AG20443 (cell line): Measurements from ENCODE around the gene LTBP1.

Experiments used
- DNase-seq: peaks from one replicate; pipeline ENCODE4 v3.0.0; 2012; ENCODE audit warnings: low spot score, mixed read lengths

The LTBP1 gene

DNA sequence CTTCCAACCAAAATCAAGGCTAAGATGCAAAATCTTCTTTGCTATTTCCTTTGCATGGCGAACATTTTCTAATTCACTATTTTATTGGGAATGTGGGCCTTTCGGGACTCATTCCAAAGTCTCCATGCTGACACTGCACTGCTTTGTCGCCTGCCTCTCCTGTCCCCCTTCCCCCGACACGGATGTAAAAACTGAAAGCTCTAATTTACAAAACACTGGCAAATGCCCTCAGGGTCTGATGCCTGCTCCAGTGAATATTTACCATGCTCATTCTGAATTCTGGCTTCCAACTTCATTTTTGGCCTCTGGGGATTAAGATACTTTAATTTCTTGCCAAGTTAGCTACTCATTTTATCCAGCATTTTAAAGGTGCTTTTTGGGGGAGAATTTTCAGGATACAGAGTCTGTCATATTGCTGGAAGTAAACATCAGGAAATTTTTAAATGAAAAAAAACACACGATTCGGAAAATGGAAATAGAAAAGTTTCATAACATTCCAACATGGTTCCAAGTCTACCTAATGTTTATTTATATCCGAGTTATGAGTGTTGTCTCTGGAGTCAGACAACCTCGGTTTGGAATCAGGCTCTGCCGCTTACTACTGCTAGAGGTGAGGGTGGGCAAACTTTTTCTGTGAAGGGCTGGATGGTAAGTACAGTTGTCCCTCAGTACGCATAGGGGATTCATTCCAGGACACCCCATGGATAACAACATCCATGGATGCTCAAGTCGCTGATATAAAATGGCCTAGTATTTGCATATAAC is 14.6 kb upstream of the LTBP1 start:
- DNase-seq: no peak

DNA sequence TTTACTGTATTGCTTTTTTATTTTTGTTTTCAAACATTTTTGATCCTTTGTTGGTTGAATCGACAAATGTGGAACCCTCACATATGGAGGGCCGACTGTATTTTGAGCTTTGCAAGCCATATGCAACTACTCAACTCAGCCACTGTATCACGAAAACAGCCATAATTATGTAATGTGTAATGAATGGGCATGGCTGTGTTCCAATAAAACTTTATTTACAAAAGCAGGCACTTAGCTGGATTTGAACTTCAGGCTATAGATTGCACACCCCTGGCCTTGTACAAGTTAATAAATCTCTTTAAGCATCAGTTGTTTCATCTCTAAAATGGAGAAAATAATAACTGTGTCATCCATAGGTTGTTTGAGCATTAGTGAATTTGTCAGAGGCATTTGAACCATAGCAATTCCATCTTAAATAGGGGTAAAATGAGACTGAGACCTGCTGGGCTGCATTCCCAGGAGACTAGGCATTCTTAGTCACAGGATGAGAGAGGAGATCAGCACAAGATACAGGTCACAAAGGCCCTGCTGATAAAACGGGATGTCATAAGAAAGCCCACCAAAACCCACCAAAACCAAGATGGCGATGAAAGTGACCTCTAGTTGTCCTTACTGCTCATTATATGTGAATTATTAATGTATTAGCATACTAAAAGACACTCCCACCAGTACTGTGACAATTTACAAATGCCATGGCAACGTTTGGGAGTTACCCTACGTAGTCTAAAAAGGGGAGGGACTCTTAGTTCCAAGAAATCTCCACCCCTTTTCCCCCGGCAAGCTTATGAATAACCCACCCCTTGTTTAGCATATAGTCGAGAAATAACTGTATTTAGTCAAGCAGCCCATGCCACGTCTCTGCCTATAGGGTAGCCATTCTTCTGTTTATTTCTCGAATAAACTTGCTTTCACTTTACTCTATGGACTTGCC is 13.7 kb upstream of the LTBP1 start:
- no peak for DNase-seq

DNA sequence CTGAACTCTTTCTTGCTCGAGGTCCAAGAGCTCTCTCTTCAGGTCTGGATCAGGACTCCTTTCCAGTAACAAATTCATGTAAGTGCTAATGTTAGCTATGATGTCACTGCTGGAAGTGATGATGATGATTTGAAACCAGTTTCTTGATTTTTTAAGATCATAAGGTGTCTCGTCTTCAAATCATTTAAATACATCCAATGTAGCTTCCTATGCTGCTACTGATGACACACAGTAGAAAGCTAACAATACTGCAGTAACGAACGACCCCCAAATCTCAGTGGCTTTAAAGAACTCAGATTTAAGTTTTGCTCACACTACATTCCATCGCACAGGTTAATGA is 13.0 kb upstream of the LTBP1 start:
- no peak for DNase-seq

GRCh38 chr2:32937602-32938448 is 8.9 kb upstream of the LTBP1 start:
- DNase-seq: no peak

GRCh38 chr2:32938934-32939333 is 7.8 kb upstream of the LTBP1 start:
- no peak for DNase-seq

- DNase-seq: no peak
Measured at GRCh38 chr2:32940316-32940997, 6.3 kb upstream of the LTBP1 start.

DNA sequence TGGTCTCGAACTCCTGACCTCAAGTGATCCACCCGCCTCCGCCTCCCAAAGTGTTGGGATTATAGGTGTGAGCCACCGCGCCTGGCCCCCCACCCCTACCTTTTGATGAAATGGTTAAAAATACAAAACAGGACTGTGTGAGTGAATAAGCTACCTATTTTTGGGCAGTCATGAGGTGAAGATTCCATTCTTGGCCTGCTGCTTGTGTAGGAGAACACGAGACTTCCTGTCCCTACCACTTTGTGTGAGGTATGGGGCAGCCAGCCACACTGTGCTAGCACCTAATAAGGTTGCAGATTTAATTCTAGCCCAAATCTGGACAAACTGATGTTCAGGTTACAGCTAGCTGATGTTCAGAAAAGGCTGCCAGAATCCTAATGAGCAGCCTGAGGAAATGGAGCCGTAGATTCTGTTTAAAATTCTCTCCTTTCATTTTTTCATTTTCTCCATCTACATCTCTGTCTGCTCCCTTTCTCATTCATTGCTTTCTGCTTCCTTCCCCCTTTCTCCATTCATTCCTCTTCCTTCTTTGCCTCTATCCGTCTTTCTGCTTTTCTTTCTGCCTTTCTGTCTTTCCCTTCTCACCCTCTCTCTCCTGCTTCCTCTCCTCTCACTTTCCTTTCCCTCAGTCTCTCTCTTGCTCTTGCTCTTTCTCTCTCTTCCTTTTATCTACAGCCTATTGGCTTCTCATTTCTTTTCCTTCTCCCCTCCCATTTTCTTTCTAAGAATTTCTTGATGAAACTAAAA is 4.6 kb upstream of the LTBP1 start:
- no peak for DNase-seq

GRCh38 chr2:32942793-32943485 is 3.8 kb upstream of the LTBP1 start:
- DNase-seq: no peak

DNA sequence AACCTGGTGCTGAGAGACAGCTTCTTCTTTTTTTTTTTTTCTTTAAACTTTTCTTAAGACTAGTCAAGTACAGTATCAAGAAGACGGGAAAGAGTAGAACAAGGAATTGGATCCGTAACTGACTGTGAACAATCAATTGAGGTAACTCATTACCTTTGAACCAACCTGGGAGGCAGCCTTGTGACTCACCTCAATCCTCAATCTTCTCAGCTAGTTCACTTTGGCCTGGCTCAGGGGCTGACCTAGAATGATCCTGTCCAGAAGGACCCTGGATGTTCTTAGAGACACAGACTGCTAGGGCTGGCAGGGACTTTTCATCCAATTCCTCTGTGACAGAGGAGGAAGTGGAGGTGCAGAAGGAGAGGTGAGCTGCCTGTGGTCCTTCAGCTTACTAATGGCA is 1.5 kb upstream of the LTBP1 start:
- no peak for DNase-seq

DNA sequence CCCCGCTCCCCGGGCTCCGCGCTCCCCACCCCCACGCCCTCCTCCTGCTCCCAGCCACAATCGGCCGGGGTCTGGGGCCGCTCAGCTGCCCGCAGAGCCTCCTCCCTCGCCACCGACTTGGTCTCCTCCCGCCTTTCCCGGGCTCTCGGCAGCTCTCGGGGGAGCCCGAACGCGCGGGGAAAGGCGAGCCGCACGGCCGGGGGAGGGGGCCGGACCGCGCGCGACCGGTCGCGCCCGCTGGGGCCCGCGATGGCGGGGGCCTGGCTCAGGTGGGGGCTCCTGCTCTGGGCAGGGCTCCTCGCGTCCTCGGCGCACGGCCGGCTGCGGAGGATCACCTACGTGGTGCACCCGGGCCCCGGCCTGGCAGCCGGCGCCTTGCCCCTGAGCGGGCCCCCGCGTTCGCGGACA is 327 bp downstream of the LTBP1 start:
- DNase-seq: peak; percentile 49

DNA sequence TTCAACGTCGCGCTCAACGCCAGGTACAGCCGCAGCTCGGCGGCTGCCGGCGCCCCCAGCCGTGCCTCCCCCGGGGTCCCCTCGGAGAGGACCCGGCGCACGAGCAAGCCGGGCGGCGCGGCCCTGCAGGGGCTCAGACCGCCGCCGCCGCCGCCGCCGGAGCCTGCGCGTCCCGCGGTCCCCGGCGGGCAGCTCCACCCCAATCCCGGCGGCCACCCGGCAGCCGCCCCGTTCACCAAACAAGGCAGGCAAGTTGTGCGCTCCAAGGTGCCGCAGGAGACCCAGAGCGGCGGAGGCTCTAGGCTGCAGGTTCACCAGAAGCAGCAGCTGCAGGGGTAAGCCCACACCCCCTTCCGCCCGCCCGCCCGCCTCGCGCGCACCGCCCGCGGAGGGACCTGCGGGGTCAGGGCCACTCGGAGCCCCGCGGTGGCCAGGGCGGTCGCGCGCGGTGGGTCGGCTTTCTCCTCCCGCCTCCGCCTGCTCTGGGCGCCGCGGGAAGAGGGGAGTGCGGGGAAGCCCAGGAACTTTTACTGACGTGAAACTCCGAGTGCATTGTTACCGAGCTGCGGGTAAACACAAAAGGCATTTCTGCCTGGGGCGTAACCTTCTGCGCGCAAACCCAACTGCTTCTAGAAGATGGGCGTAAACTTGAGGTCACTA is 861 bp downstream of the LTBP1 start:
- peak; percentile 69 for DNase-seq

- DNase-seq: no peak
Measured at GRCh38 chr2:32948266-32948665, 1.5 kb downstream of the LTBP1 start.

- DNase-seq: no peak
Measured at GRCh38 chr2:32949260-32949659, 2.5 kb downstream of the LTBP1 start.

DNA sequence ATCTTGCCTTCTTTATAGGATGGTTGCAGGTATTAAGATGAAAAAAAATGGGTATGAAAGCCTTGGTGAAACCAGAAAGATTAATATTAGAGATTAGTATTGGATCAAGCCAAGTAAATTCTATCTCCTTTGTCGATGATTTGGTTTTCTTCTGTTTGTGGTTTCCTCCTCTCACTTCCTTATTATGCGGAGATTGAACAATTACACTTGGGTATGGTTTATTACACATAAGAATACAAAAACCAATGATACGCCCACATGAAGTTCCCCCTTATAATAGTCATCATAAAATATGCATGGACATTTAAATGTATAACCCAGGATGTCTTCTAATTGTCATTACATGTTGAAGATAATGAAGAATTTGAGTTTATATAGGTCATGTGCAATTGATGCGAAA is 4.9 kb downstream of the LTBP1 start:
- no peak for DNase-seq

DNA sequence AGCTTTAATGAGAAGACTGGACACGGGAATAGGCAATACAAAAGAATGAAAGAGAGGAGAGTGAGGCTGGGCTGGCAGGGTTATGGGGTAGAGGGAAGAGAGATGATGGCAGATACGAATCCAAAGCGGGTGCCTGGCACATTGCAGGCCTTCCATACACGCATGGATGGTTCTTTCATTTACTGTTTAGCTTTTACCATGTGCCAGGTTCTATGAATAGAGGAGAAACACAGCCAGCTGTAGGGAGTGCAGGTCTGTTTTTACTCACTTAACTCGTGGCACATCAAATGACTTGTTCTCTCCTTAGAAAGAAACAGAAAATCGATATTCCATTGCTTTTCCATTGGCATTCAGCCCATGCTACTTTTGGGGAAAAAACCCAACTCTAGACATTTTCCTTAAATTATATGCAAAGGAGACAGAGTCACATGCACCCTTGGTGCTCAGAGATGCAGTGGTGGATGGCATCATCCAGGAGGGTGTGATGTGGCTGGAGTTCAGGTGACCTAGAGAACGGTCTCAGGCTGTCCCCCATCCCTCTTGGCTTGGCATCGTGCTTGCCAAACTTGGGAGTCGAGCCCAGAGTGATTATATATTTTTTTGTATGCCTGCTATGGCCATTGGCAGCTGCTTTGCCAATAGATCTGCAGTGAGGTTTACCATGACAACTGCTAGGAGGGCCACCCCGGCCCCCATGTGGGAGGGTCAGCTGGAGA is 6.2 kb downstream of the LTBP1 start:
- no peak for DNase-seq

- no peak for DNase-seq
Measured at GRCh38 chr2:32954206-32954605, 7.5 kb downstream of the LTBP1 start.

GRCh38 chr2:32958821-32959220 is 12.1 kb downstream of the LTBP1 start:
- no peak for DNase-seq

- no peak for DNase-seq
Measured at GRCh38 chr2:32960238-32960637, 13.5 kb downstream of the LTBP1 start.

- DNase-seq: no peak
Measured at GRCh38 chr2:32960647-32961403, 14.1 kb downstream of the LTBP1 start.
